H1 (cell line): ENCODE measurements around the gene LEFTY2. TPM values are rescaled to one million over a fixed set of nuclear protein-coding genes. Genes with fewer than 3 reads are reported as not detected.

ENCODE experiments used
- KDM1A ChIP-seq: fragments of 200-600, 300-600 bp; sonication (generic); IDR thresholded peaks from 2 replicates; pipeline ENCODE4 v1.7.1; 2016; ENCODE audit warnings: mild to moderate bottlenecking, low read length, borderline replicate concordance
- KDM5A ChIP-seq: fragments of 200-600 bp; IDR thresholded peaks from 2 replicates; pipeline ENCODE4 v1.7.1; 2012; ENCODE audit warnings: mild to moderate bottlenecking, low read length, inconsistent platforms, mixed read lengths
- RFX5 ChIP-seq: IDR thresholded peaks from 2 replicates; pipeline ENCODE4 v1.6.1; 2011; ENCODE audit warnings: low read depth, low read length, improper control_type of control experiment, borderline replicate concordance
- RNF2 ChIP-seq: fragments of 200-900, 300-1000 bp; sonication (generic); IDR thresholded peaks from 2 replicates; pipeline ENCODE4 v1.7.1; 2016; ENCODE audit warnings: borderline replicate concordance, low read depth, mild to moderate bottlenecking, antibody characterized with exemption, low read length; ENCODE audit not compliant: poor library complexity, severe bottlenecking; ENCODE audit errors: missing control alignments
- SAP30 ChIP-seq: fragments of 300-600 bp; sonication (generic); IDR thresholded peaks from 2 replicates; pipeline ENCODE4 v1.7.1; 2012; ENCODE audit warnings: low read length, moderate library complexity, mild to moderate bottlenecking, inconsistent platforms; ENCODE audit not compliant: insufficient read depth, insufficient replicate concordance
- SP1 ChIP-seq: IDR thresholded peaks from 2 replicates; pipeline ENCODE4 v1.6.1; 2011; ENCODE audit warnings: low read depth, low read length
- TCF12 ChIP-seq: IDR thresholded peaks from 2 replicates; pipeline ENCODE4 v1.6.1; 2011; ENCODE audit warnings: low read depth, mild to moderate bottlenecking, low read length
- polyA plus RNA-seq, 7 experiments: library from polyadenylated mRNA; depleted of rRNA in 3 of 7; stranded (reverse) in 5 of 7; unstranded in 2 of 7; fragments of >200 nt in 5 of 7; fragments of 200-250 nt in 2 of 7; gene quantifications; 1 replicate in 5 of 7; 2 replicates in 1 of 7; 4 replicates in 1 of 7; pipeline versions ENCODE4 v1.2.1 to v1.2.3, GENCODE V29; 2011 to 2013; ENCODE audit warnings: missing spikeins in 2 of 7, mixed read lengths in 2 of 7
- total RNA-seq: library from RNA; stranded (reverse); fragmentation: NEBNext Ultra II Directional; extraction: Animal tissue kit (Norgen Biotek cat#: 25700); gene quantifications from 2 replicates; pipeline ENCODE4 v1.2.1, GENCODE V29; 2021

LEFTY2 gene
- total and polyA plus RNA-seq, 2 of the 8 experiments (the other 6 are each of a cell fraction or from before 2014, with no cell fraction given): 2.6 to 4.3 TPM

GRCh38 chr1:225934711-225935110 is 6.3 kb downstream of the LEFTY2 start (continued):
- TF ChIP-seq TCF12 (no peak), RFX5 (no peak), SAP30 (no peak), KDM5A (no peak), SP1 (no peak), RNF2 (no peak), KDM1A (no peak)
